Stimulated activated CD8-positive, alpha-beta memory T cell treated with anti-CD3 and anti-CD28 coated beads, Interleukin-15, amount 100 ng/mL, for 1 hour (primary cell): ENCODE results near the gene KIAA1755.

Source experiments
- DNase-seq: peaks from one replicate; pipeline ENCODE4 v3.0.0-alpha.2; 2020; ENCODE audit warnings: low read depth

The KIAA1755 gene

GRCh38 chr20:38260378-38261053, at the start of gene KIAA1755:
KIAA1755 (minus strand) TSS chr20:38260735; CDS start chr20:38260500, 235 bp downstream.
- no peak for DNase-seq

GRCh38 chr20:38308447-38308846, 47.9 kb upstream of the KIAA1755 start:
- DNase-seq: no peak

DNA sequence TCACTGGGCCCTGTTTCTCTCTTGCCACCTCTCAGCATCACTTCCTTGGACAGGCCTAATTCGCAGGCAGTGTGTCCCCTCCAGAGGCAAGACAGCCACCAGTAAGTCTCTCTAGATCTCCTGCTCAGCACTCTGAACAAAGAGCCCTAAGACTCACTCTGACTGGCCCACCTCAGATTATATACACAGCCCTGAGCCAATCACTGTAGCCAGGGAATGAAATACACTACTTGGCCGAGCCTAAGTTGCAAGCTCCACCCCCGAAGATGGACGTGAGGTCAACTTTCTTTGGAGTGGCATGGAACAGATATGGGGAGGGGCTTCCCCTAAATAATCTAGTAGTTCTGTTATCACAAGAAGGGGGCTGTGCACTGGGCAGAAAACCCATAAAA, 47.5 kb upstream of the KIAA1755 start:
- DNase-seq: no peak

GRCh38 chr20:38307371-38308046, 47.0 kb upstream of the KIAA1755 start:
- no peak for DNase-seq

- no peak for DNase-seq
These were observed 45.8 kb upstream of the KIAA1755 start for GRCh38 chr20:38306379-38306778.

- no peak for DNase-seq
These were observed 45.0 kb upstream of the KIAA1755 start for GRCh38 chr20:38305541-38305940.

GRCh38 chr20:38304845-38305447, 44.4 kb upstream of the KIAA1755 start:
- DNase-seq: no peak

DNA sequence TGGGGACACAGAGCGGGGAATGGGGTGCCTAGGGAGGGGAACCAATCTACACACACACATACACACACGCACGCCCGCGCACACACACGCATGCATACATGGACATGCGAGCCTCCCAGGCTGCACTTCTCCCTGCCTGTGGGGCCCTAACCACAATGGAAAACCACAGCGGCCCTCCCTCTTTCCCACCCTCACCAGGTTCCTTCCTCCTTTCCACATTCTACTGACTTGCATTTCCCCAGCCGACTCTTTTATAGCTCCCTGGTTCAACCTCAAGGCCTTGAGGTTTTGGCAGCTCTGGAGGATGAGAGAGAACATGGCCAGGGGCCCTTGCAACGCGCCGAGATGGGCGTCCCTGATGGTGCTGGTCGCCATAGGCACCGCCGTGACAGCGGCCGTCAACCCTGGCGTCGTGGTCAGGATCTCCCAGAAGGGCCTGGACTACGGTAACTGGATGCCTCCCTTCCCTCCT, 43.4 kb upstream of the KIAA1755 start, which contains the start of gene BPI:
Gene BPI (plus strand): TSS at position 249 of the 472 bp plus-strand sequence. CDS start 68 bp downstream, at position 317.
- DNase-seq: no peak

- DNase-seq: no peak
These were observed 42.3 kb upstream of the KIAA1755 start for GRCh38 chr20:38302786-38303185.

- no peak for DNase-seq
These were observed 40.8 kb upstream of the KIAA1755 start for GRCh38 chr20:38301309-38301708.

DNA sequence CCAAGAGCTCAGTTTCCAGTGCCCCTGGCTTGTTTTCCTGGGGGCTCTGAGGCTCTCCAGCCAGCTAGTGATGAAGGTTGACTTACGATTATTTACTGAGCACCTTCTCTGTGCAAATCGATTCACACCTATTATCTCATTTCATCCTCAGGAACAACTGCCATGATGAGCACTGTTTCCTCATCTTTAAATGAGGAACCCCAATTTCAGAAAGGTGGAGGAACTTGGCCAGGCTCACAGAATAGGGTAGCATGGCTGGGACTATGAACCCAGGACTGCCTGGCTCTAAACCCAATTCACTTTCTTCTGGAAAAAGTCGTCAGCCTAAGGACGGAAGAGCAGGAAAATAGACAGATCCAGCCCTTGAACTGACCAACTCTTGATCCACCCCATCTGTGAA, 39.9 kb upstream of the KIAA1755 start:
- DNase-seq: no peak

DNA sequence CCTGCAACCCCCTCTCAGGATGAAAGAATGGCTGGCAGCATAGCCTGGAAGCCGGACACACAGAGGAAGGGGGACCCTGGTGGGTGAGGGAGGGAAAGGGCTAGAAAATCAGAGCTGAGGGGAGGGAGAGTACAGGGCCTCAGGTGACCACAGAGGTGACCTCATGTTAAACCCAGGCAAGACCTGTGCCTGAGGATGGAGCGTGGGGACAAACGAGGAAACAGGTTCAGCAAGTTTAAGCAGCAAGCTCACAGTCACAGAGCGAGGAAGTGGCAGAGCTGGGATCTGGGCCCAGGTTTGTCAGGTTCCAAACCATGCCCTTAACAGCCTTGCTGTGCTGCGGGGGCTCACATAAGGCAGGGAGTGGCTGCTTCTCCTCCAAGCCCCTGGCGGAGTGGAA, 39.4 kb upstream of the KIAA1755 start:
- no peak for DNase-seq

DNA sequence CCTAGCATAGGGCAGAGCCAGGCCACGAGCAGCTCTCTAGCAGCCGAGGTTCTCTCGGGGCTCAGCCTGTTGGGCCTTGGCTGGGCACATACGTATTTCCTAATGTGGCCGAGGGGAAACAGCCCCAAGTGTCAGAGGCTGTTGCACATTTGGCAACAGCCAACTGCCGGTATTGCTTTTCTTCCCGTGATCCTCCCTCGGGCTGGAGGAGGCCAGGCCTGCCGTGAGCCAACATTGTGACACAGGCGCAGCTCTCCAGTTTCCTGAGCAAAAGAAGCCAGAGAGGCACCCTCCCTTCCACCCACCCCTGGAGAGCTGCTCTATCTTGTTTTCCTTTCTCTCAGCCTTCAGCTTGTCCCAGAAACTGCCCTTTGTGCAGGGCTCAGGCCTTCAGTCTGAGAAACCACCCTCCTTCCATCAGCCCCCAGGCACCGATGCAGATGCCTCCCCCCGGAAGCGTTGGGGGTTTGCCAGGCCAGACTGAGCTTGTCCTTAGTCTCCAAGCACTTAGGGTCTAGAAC, 38.3 kb upstream of the KIAA1755 start:
- DNase-seq: no peak

DNA sequence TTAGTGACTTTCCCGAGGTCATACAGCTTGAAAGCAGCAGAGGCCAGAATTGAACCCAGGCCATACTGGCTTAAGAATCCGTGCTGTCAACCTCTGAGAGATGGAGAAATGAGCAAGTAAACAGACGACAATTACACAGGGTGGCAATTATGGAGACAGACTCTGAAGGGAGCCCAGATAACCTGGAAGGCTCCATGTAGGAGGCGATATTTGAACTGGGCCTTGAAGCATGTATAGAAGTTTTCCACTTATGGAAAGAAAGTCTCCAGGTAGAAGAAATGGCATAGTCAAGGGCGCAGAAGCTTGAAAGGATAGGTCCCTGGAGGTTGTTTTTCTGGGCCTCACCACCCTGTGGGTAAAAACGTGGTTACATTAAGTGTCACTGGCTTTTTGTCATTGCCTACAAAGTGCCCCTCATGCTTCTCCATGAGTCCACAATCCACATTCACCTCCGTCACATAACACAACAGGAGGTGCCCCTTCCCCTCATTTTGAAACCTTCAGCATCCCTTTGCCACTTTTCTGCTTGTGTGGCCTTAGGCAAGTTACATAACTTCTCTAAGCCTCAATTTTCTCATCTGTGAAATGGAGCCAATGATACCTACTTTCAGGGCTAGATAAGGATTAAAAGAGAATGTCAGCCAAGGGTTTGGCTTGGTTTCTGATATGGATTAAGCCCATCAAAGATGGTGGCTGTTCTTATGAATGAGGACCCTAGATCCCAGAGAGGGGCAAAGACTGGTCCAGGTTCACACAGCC, 37.6 kb upstream of the KIAA1755 start:
- DNase-seq: no peak

DNA sequence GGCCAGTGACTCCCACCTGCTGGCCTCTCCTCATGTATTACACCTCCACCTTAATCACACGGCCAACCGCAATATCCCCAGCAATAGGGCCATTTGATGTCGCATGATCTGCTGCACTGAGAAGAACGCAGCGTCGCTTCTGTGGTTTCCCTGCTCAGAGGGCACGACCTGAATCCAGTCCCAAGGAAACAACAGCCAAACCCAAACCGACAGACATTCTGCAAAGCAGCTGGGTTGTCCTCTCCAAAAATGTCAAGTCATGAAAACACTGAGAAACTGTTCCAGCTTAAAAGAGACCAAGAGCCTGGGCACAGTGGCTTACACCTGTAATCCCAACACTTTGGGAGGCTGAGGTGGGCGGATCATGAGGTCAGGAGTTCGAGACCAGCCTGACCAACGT, 35.9 kb upstream of the KIAA1755 start:
- no peak for DNase-seq

DNA sequence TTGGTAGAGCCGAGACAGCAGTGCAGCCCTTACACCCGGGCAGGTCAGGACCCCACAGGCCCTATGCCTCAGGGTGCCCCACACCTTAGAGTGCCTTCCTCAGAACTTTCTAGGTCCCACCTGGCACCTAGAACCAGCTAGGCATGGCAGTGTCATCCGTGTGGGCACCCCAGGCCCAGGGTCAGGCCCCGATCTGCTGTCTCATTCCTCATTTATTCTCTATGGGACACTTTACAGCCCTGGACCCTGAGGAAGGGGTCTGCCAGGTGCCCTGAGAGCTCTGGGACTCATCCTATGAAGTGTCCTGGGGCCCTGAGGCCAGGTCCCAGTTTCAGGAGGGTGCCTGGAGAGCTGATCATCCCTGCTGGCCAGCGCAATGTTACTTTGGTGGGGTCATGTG, 35.3 kb upstream of the KIAA1755 start:
- DNase-seq: no peak

DNA sequence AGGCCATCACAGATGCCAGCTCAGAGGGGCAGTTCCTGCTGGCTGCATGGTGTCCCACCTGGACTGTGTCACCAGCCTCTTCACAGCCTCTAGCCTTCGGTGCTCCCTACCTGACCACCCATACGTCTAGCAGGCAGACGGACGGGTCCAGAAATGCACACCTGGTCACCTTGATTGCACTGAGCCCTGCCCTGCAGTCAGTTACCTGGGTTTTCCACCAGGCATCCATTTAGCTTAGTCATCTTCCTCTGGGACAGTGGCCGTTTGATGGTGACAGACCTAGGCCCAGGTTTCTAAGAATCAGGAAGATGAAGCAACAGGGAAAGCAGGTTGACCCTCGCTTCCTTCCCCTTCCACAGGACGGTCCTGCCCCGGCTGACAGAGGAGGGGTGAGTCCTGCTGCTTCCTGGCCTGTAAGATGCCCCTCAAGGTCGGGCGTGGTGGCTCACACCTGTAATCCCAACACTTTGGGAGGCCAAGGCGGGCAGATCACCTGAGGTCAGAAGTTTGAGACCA, 33.6 kb upstream of the KIAA1755 start:
- DNase-seq: no peak

- DNase-seq: no peak
These were observed 33.0 kb upstream of the KIAA1755 start for GRCh38 chr20:38293491-38294065.

DNA sequence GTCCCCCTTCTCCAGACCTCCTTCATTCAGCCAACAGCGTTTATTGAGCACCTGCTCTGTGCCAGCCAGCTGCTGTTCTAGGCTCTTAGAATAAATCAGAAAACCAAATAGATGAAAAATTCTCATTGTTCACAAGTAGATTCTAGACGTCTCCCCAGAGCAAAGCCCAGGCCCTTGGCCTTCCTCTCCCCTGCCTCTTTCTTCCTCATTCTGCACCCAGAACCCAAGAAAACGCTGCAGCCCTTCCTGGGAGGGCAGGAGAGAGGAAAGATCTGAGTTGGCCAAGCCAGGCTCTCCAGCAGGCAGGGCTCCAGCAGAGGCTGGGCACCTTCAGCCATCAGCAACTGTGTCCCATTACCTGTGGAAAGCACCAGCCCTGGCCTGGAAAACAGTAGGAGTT, 31.4 kb upstream of the KIAA1755 start:
- DNase-seq: no peak

GRCh38 chr20:38290829-38291814, 30.6 kb upstream of the KIAA1755 start:
- DNase-seq: no peak
